SU-DHL-6 (cell line): ENCODE data around the gene PCGF1.

Experiments
- EZH2phosphoT487 ChIP-seq: fragments of 200-600 bp; sonication (generic), shearing (Covaris generic); conservative IDR thresholded peaks from 2 replicates; pipeline ENCODE4 v1.6.1; 2018; ENCODE audit warnings: mild to moderate bottlenecking, antibody characterized with exemption, low read length, moderate library complexity, mixed read lengths
- TF ChIP-seq, protein P1 (sequence below): fragments of 200-600 bp; sonication (generic); IDR thresholded peaks from one replicate; pipeline ENCODE4 v1.5.1; 2017; ENCODE audit warnings: antibody characterized with exemption, mild to moderate bottlenecking, low read length, moderate library complexity; ENCODE audit not compliant: insufficient read depth, poor library complexity, severe bottlenecking

GRCh38 chr2:74542978-74543377 lies 35.5 kb upstream of the PCGF1 start:
- TF ChIP-seq, protein P1, sequence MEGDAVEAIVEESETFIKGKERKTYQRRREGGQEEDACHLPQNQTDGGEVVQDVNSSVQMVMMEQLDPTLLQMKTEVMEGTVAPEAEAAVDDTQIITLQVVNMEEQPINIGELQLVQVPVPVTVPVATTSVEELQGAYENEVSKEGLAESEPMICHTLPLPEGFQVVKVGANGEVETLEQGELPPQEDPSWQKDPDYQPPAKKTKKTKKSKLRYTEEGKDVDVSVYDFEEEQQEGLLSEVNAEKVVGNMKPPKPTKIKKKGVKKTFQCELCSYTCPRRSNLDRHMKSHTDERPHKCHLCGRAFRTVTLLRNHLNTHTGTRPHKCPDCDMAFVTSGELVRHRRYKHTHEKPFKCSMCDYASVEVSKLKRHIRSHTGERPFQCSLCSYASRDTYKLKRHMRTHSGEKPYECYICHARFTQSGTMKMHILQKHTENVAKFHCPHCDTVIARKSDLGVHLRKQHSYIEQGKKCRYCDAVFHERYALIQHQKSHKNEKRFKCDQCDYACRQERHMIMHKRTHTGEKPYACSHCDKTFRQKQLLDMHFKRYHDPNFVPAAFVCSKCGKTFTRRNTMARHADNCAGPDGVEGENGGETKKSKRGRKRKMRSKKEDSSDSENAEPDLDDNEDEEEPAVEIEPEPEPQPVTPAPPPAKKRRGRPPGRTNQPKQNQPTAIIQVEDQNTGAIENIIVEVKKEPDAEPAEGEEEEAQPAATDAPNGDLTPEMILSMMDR: no peak
- TF ChIP-seq EZH2phosphoT487: no peak
